Stimulated activated CD8-positive, alpha-beta memory T cell treated with anti-CD3 and anti-CD28 coated beads, Interleukin-12 subunit alpha, Interleukin-12 subunit beta, amount 100 ng/mL, for 24 hours (primary cell): ENCODE results near the gene ITSN1.
A peak's percentile ranks its signal among the peaks of the same experiment; 100 is the strongest.
"Not testable (repeated sequence)": the region's sequence is repeated elsewhere in the genome, so short reads cannot be mapped to it uniquely, and the experiment has no call there.

Experiments used
- DNase-seq: peaks from one replicate; pipeline ENCODE4 v3.0.0-alpha.2; 2020; ENCODE audit errors: extremely low read depth

The ITSN1 gene

GRCh38 chr21:33892853-33893252, 250.6 kb downstream of the ITSN1 start:
- no peak for DNase-seq

DNA sequence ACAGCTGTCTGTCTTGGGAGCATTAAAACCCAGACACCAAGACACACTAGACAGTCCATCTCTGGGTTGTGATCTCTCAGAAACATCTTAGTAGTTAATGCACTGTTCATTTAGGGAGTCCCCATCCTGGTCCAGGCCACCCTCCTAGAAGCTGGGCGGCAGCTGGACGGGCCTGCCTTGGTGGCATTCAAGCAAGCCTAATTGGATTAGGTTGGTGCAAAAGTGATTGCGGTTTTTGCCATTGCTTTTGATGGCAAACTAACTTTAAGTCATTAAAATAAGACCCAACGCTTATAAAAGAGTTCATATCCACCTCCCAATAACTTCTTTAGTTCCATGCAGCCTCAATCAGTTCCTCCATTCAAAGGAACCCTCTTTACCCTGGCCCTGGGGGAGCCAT, 251.6 kb downstream of the ITSN1 start:
- no peak for DNase-seq

GRCh38 chr21:33894736-33895288, 252.5 kb downstream of the ITSN1 start:
- DNase-seq: peak; percentile 32

- DNase-seq: no peak
Measured at GRCh38 chr21:33895356-33895755, 253.1 kb downstream of the ITSN1 start.

GRCh38 chr21:33896691-33897090, 254.4 kb downstream of the ITSN1 start:
- no peak for DNase-seq

- no peak for DNase-seq
Measured at GRCh38 chr21:33897098-33897497, 254.8 kb downstream of the ITSN1 start.

- DNase-seq: no peak
Measured at GRCh38 chr21:33897739-33898138, 255.4 kb downstream of the ITSN1 start.

DNA sequence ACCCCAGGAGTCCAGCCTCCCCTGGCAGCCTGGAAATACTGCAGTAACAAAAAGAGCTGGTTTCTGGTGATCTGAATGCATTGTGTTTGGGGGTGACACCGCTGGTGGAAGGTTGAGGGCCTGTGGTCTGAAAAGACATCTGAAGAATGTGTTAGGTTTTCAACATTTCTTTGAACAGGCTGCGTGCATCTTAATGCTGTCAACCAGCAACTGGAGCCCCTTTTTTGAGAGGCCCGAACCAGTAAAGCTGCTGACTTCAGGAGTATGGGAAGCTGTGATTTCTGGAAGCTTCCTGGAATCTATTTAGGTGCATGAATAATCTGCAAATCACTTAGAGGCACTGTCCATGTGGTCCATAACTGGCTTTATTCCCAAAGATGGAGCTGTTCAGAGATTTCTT, 256.3 kb downstream of the ITSN1 start:
- DNase-seq: no peak

- no peak for DNase-seq
Measured at GRCh38 chr21:33899199-33899598, 256.9 kb downstream of the ITSN1 start.

DNA sequence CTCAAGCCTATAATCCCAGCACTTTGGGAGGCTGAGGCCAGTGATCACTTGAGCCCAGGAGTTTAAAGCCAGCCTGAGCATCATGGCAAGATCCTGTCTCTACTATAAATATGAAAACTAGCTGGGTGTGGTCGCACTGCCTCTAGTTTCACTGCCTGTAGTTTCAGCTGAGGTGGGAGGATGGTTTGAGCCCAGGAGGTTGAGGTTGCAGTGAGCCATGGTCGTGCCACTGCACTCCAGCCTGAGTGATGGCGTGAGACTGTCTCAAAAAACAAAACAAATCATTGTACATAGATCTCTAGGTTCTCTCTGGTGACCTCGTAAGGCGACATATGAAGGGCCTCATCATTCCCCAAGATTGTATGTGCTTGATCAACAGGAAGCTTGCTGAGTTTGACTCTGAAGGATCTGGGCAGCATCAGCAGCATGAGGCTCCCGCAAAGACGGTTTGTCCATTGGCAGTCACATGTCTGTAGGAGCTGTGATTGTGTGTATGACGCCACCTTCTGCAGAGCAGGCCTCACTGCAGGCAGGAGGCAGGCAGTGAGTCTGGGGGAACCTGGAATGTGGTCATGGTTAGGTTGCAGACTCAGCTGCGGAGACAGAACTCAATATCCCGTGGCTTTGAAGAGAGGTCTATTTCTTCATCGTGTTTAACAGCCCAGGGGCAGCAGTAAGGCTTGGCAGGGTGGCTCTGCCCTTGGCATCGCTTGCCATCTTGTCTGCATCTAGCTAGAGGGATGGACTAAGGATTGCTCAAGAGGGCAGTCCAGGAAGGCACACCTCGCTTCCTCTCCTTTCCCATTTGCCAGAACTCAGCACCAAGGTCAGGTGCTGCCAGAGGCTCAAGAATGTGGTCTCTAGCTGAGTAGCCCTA, 259.3 kb downstream of the ITSN1 start:
- no peak for DNase-seq

- DNase-seq: no peak
Measured at GRCh38 chr21:33902349-33902748, 260.0 kb downstream of the ITSN1 start.

GRCh38 chr21:33904041-33904440, 261.7 kb downstream of the ITSN1 start:
- no peak for DNase-seq

DNA sequence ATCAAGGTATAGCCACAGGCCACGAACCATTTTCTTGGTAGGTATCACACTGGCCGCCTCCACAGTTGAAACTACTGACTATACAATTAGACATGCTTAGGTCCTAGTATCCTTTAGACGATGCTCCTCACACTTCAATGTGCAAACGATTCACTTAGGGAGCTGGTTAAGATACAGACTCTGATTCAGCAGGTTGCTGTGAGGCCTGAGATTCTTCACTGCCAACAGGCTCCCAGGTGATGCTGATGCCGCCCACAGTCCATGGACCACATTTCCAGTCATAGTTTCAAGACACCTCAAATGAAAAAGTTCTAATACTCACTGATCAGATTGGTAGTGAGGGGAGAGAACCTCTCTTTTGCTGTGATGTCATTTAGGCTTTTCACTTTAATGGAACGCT, 266.5 kb downstream of the ITSN1 start:
- no peak for DNase-seq

GRCh38 chr21:33909756-33910155, 267.5 kb downstream of the ITSN1 start:
- no peak for DNase-seq

DNA sequence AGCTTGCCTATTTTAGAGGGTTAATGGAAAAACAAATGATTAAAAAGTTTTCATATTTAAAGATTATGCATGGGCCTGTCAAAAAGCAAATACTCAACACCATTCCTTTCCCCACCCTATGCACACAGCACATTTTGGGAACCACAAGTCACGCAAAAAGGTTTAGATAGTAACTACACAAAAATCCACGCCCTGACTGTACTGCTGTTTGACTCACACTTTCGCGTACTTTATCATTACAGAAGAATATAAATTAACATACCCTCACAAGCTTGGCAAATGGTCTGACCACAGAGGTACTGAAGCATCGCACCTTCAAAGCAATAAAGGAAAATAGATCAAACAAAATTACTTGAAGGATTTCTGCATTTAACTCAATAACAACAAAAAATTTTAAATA, 271.9 kb downstream of the ITSN1 start:
- no peak for DNase-seq

DNA sequence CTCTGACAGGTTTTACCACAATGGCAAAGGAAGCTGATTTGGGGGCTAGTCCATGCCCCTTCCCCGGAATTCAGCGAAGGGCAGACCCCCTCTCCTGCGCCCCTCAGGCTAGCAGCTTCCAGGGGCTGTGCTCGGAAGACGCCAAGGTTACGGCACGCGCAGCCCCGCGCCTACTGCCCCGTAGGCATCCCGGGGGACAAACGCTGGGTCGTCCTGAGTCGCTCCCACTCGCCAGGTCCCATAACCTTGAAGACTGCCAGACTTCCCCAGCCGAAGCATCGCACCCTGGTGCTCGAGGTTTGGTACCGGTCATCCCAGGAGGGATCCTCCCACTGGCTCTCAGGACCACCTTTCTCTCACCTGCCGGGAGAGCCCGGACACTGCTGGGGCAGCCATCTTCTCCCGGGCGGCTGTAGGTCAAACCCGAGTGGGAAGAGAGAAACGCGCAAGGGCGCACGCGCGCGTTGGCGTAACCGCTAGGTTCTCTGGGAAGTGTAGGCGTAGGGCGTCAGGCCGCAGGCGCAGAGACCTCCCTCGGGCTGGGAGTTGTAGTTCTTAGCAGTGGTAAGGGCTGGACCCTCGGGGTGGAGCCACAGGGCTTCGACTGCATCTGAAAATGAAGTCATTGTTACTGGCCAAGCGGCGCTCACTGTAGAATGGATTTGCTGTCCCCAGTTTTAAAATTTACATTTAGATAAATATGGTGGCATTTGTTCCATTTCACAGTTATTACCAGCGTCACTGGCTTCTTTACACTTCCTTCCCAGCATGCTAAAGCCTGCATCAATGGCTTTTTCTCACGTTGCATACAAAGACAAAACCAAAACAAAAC, 273.3 kb downstream of the ITSN1 start, which contains the start of gene ATP5PO:
Gene ATP5PO (minus strand): TSS at position 437 of the 832 bp plus-strand sequence. CDS start 41 bp downstream, at position 396.
- DNase-seq: peak; percentile 93

DNA sequence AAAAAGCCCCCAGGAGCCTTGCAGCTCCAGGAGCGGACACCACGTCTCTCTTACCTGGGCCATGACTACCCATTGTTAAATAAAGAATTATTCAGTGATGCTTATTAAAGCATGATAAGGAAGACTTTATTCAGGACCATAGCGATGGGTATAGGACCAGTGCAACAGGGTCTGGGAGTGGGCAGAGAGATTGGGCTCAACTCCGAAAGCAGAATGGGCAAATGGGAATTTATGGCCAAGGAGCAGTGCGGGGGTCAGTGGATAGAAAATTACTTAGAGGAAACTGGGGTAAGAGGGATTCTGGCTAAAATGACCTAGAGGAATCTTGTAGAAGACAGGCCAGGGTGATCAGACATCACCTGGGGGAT, 273.9 kb downstream of the ITSN1 start:
- DNase-seq: no peak

DNA sequence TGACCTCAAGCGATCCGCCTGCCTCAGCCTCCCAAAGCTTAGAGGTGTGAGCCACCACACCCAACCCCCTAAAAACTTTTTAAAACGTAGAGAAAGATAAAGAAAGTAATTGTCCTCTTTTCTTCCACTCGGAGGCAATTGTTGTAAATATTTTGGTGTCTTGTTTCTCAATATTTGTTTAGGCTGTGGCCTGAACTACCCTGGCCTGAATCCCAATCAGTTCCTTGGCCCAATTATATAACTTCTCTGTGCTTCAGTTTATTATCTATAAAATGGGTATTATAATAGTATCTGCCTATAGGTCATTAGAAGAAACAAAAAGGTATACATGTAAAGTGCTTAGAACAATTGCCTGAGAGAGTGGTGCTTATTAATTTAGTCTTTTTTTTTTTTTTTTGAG, 275.1 kb downstream of the ITSN1 start:
- DNase-seq: no peak

GRCh38 chr21:33924079-33924765, 281.9 kb downstream of the ITSN1 start:
- peak; percentile 66 for DNase-seq

DNA sequence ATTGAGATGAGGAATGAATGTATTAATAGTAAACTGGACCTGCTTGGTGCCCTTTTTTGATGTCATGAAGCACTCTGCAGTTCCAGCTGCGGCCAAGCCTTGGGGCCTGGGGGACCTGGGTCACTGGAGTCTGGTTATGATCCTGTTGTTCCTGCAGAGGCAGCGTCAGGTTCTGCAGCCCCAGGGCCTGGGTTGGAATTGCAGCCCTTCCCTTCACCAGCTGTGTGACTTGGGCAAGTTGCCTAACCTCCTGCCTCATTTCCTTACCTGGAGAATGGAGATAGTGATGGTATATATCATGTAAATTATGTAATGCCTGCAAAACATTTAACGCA, 282.4 kb downstream of the ITSN1 start:
- DNase-seq: no peak

DNA sequence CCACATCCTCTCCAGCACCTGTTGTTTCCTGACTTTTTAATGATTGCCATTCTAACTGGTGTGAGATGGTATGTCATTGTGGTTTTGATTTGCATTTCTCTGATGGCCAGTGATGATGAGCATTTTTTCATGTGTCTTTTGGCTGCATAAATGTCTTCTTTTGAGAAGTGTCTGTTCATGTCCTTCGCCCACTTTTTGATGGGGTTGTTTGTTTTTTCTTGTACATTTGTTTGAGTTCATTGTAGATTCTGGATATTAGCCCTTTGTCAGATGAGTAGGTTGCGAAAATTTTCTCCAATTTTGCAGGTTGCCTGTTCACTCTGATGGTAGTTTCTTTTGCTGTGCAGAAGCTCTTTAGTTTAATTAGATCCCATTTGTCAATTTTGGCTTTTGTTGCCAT, 283.9 kb downstream of the ITSN1 start:
- not testable (repeated sequence) for DNase-seq
